ENCODE measurements around the gene BMPR1B.

DNA sequence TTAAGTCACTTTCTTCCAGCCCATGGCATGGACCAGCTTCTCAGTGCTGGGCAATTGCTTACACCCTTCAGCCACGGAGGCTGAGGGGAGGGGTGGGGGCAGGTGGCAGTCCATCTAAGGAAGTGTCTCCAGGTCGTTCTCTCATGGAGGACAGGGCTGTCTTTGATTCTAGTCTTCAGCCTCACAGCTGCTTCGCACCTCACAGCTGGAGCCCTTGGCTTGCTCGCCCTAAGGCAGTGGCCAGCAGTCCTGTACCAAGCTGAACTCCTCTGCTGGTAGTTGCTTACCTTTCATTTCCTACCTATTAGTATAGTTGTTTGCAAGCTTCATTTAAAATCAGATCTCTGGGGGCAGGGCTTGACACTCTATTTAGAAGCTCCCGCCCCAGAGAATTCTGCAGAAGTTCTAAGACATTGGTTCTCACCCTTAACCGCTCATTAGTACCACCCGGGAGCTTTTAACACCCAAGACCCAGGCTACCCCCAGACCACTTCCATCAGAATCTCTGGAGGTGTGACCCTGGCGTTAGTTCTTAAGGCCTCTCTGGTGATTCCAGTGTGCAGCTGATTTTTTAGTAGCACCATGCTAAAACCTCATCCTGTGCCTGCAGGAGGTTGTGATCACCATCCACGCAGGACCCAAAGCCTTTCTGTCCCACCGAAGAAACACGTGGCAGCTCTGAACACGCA, 404.2 kb downstream of the BMPR1B start:
- TF ChIP-seq, protein P1, sequence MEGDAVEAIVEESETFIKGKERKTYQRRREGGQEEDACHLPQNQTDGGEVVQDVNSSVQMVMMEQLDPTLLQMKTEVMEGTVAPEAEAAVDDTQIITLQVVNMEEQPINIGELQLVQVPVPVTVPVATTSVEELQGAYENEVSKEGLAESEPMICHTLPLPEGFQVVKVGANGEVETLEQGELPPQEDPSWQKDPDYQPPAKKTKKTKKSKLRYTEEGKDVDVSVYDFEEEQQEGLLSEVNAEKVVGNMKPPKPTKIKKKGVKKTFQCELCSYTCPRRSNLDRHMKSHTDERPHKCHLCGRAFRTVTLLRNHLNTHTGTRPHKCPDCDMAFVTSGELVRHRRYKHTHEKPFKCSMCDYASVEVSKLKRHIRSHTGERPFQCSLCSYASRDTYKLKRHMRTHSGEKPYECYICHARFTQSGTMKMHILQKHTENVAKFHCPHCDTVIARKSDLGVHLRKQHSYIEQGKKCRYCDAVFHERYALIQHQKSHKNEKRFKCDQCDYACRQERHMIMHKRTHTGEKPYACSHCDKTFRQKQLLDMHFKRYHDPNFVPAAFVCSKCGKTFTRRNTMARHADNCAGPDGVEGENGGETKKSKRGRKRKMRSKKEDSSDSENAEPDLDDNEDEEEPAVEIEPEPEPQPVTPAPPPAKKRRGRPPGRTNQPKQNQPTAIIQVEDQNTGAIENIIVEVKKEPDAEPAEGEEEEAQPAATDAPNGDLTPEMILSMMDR (IDR thresholded peaks at IDR 0.05; ENCODE audit: borderline replicate concordance, extremely low read depth, low read length, poor library complexity, severe bottlenecking): no peak
- TF ChIP-seq EZH2 (IDR thresholded peaks at IDR 0.05; ENCODE audit: borderline replicate concordance, low read depth, low read length, severe bottlenecking): no peak

Measured in DND-41 (cell line).